H9 (cell line): ENCODE results near the gene FAM193B. TPM values are rescaled to one million over a fixed set of nuclear protein-coding genes. Genes with fewer than 3 reads are reported as not detected.

Experiments used
- DNase-seq: peaks from one replicate; pipeline ENCODE4 v3.0.0-alpha.2; 2017
- H2AFZ ChIP-seq: one replicate; pipeline ENCODE4 v1.6.1; 2013; ENCODE audit warnings: mild to moderate bottlenecking, low read length, control low read depth, moderate library complexity
- H2AK5ac ChIP-seq: 2 replicates; pipeline ENCODE4 v1.6.1; 2013; ENCODE audit warnings: low read length, control low read depth, mixed read lengths; ENCODE audit not compliant: insufficient read length
- H2BK120ac ChIP-seq: one replicate; pipeline ENCODE4 v1.6.1; 2013; ENCODE audit warnings: low read depth, mild to moderate bottlenecking, low read length, control low read depth, inconsistent platforms; ENCODE audit not compliant: poor library complexity, severe bottlenecking
- H2BK12ac ChIP-seq: 2 replicates; pipeline ENCODE4 v1.6.1; 2013; ENCODE audit warnings: low read length, control low read depth, mixed read lengths, low read depth; ENCODE audit not compliant: insufficient read length
- H2BK15ac ChIP-seq: 2 replicates; pipeline ENCODE4 v1.6.1; 2013; ENCODE audit warnings: low read depth, low read length, control low read depth
- H2BK20ac ChIP-seq: one replicate; pipeline ENCODE4 v1.6.1; 2013; ENCODE audit warnings: low read depth, mild to moderate bottlenecking, low read length, control low read depth, inconsistent platforms; ENCODE audit not compliant: poor library complexity, severe bottlenecking
- H2BK5ac ChIP-seq: 2 replicates; pipeline ENCODE4 v1.6.1; 2013; ENCODE audit warnings: low read length, control low read depth, mixed read lengths; ENCODE audit not compliant: insufficient read length
- H3K14ac ChIP-seq: 2 replicates; pipeline ENCODE4 v1.6.1; 2013; ENCODE audit warnings: low read length, control low read depth; ENCODE audit not compliant: insufficient read depth
- H3K18ac ChIP-seq: 2 replicates; pipeline ENCODE4 v1.6.1; 2013; ENCODE audit warnings: low read depth, mild to moderate bottlenecking, mixed read lengths, low read length, control low read depth; ENCODE audit not compliant: insufficient read length
- H3K23ac ChIP-seq: 2 replicates; pipeline ENCODE4 v1.6.1; 2013; ENCODE audit warnings: low read length, control low read depth, mixed read lengths, low read depth; ENCODE audit not compliant: insufficient read length
- H3K23me2 ChIP-seq: 2 replicates; pipeline ENCODE4 v1.6.1; 2013; ENCODE audit warnings: low read depth, mild to moderate bottlenecking, mixed read lengths, low read length, control low read depth; ENCODE audit not compliant: insufficient read length, poor library complexity, severe bottlenecking
- H3K27ac ChIP-seq: 2 replicates; pipeline ENCODE4 v1.5.1; 2013; ENCODE audit warnings: low read length, control low read depth, mixed read lengths, low read depth; ENCODE audit not compliant: insufficient read length
- H3K27me3 ChIP-seq: 2 replicates; pipeline ENCODE4 v1.6.1; 2013; ENCODE audit warnings: low read length, control low read depth, inconsistent platforms; ENCODE audit not compliant: insufficient read depth
- H3K4ac ChIP-seq: 2 replicates; pipeline ENCODE4 v1.6.1; 2013; ENCODE audit warnings: low read depth, mild to moderate bottlenecking, control low read depth, inconsistent platforms, low read length, moderate library complexity
- H3K4me1 ChIP-seq: 2 replicates; pipeline ENCODE4 v1.6.1; 2013; ENCODE audit warnings: low read length, control low read depth, inconsistent platforms; ENCODE audit not compliant: insufficient read depth
- H3K4me2 ChIP-seq: 2 replicates; pipeline ENCODE4 v1.6.1; 2013; ENCODE audit warnings: low read length, control low read depth, mixed read lengths; ENCODE audit not compliant: insufficient read length, insufficient read depth
- H3K56ac ChIP-seq: 2 replicates; pipeline ENCODE4 v1.6.1; 2013; ENCODE audit warnings: low read depth, mild to moderate bottlenecking, mixed read lengths, low read length, control low read depth; ENCODE audit not compliant: insufficient read length
- H3K79me1 ChIP-seq: 2 replicates; pipeline ENCODE4 v1.6.1; 2013; ENCODE audit warnings: low read depth, mild to moderate bottlenecking, moderate library complexity, low read length, control low read depth, inconsistent platforms; ENCODE audit not compliant: insufficient read depth, poor library complexity, severe bottlenecking
- H3K79me2 ChIP-seq: 2 replicates; pipeline ENCODE4 v1.6.1; 2013; ENCODE audit warnings: low read length, control low read depth, inconsistent platforms; ENCODE audit not compliant: insufficient read depth
- H3K9ac ChIP-seq: 2 replicates; pipeline ENCODE4 v1.6.1; 2013; ENCODE audit warnings: low read length, control low read depth, mixed read lengths; ENCODE audit not compliant: insufficient read length; ENCODE audit errors: extremely low read depth
- H3K9me3 ChIP-seq: one replicate; pipeline ENCODE4 v1.6.1; 2013; ENCODE audit warnings: low read depth, low read length, inconsistent platforms; ENCODE audit not compliant: control insufficient read depth
- H3T11ph ChIP-seq: one replicate; pipeline ENCODE4 v1.6.1; 2013; ENCODE audit warnings: mild to moderate bottlenecking, low read length, control low read depth, inconsistent platforms
- H4K20me1 ChIP-seq: one replicate; pipeline ENCODE4 v1.6.1; 2013; ENCODE audit not compliant: control insufficient read depth, insufficient read length, insufficient read depth
- H4K5ac ChIP-seq: 2 replicates; pipeline ENCODE4 v1.6.1; 2013; ENCODE audit warnings: low read depth, mild to moderate bottlenecking, mixed read lengths, low read length, control low read depth; ENCODE audit not compliant: insufficient read length
- H4K8ac ChIP-seq: replicated peaks from 2 replicates; pipeline ENCODE4 v1.6.1; 2013; ENCODE audit warnings: low read length, control low read depth, mixed read lengths, low read depth; ENCODE audit not compliant: insufficient read length
- H4K91ac ChIP-seq: 2 replicates; pipeline ENCODE4 v1.6.1; 2013; ENCODE audit warnings: low read depth, mild to moderate bottlenecking, moderate library complexity, mixed read lengths, low read length, control low read depth; ENCODE audit not compliant: insufficient read length
- H3K27ac Mint-ChIP-seq, 3 experiments: 2 replicates in 2 of 3; 3 replicates in 1 of 3; pipeline ENCODE4 v1.8.0; 2020 to 2021; ENCODE audit warnings: mixed read lengths in 3 of 3, mild to moderate bottlenecking in 1 of 3, moderate library complexity in 1 of 3
- H3K27me3 Mint-ChIP-seq: 2 replicates; pipeline ENCODE4 v1.8.0; 2021; ENCODE audit warnings: low read depth, mild to moderate bottlenecking, moderate library complexity, mixed read lengths
- H3K36me3 Mint-ChIP-seq, 3 experiments: 2 replicates in 2 of 3; 3 replicates in 1 of 3; pipeline ENCODE4 v1.8.0; 2020 to 2021; ENCODE audit warnings: low read depth in 3 of 3, mixed read lengths in 3 of 3; ENCODE audit not compliant: insufficient read depth in 1 of 3
- H3K4me1 Mint-ChIP-seq, 2 experiments: 2 replicates each; pipeline ENCODE4 v1.8.0; 2020; ENCODE audit warnings: mixed read lengths in 2 of 2
- H3K4me3 Mint-ChIP-seq, 2 experiments: 2 replicates in 1 of 2; 3 replicates in 1 of 2; pipeline ENCODE4 v1.8.0; 2020 to 2021; ENCODE audit warnings: mild to moderate bottlenecking in 2 of 2, mixed read lengths in 2 of 2, moderate library complexity in 1 of 2
- H3K9me3 Mint-ChIP-seq, 2 experiments: 2 replicates in 1 of 2; 3 replicates in 1 of 2; pipeline ENCODE4 v1.8.0; 2020; ENCODE audit warnings: mild to moderate bottlenecking in 2 of 2, mixed read lengths in 2 of 2, moderate library complexity in 1 of 2
- WGBS: extraction: QIAGEN DNeasy Blood & Tissue Kit; methylation state at CpG from one replicate; pipeline ENCODE4 v1.1.7; 2013; ENCODE audit warnings: missing lambda C conversion rate, low lambda C conversion rate, mixed read lengths; ENCODE audit not compliant: insufficient read length; ENCODE audit errors: extremely low coverage; 5-methylcytosine and 5-hydroxymethylcytosine counted together
- total RNA-seq: library from RNA; stranded (reverse); gene quantifications from 2 replicates; pipeline ENCODE4 v1.2.1, GENCODE V29; 2021
- TF ChIP-seq, protein P1 (sequence below): fragments of 200-600 bp; sonication (generic); conservative IDR thresholded peaks from 3 replicates; pipeline ENCODE4 v1.8.0; 2021; ENCODE audit warnings: antibody characterized with exemption, mild to moderate bottlenecking

The FAM193B gene
- total RNA-seq, 1 experiment from 2014 or later: 71.5 TPM

DNA sequence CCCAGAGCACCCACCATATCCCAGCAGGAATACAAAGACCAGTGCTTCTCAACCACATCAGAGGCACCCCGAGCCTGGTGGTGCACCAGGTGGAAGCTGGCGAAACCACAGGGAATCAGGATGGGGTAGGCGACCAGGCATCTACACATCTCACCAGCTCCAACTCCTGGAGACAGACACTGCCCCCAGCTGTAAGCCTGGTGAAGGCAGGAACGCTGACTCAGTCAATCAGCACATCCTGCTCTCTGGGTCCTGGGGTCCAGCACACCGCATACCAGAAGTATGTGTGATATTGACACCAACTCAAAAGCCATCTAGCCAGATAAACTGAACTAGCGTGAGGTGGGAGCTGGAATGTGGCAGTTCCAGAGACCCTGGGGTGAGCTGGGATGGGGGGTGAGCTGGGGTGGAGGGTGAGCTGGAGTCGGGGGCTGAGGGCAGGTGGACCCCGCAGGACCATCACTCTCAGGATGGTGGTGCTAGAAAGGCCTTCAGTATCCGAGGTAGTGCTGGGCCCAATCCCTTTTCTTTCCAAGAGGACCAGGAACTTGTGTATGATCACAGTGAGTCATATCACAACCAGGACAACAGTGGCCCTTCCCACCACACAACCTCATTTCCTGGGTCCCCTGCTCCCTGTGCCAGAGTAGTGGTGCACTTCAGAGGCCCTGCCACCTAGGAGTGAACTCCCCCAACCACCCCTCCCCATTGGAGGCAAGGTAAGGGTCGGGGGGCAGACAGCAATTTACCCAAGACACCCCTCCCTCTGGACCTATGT lies 83.4 kb downstream of the FAM193B start:
- Histone ChIP-seq H3K79me1 (peaks cover 10% of the 10 kb centered on the region), H3K9ac (no peak overlapping the region), H4K8ac (no peak overlapping the region), H3K18ac (no peak overlapping the region), H3K23ac (no peak overlapping the region), H4K91ac (no peak overlapping the region), H4K5ac (no peak overlapping the region), H3K56ac (no peak overlapping the region), H2BK15ac (no peak overlapping the region), H2AFZ (no peak overlapping the region), H2BK5ac (no peak overlapping the region), H2BK12ac (no peak overlapping the region), H3K4me1 (peaks cover 24% of the 10 kb centered on the region; the same call in 1 of the 2 replicates), H2AK5ac (no peak overlapping the region), H2BK20ac (no peak overlapping the region), H3K23me2 (peaks cover 4% of the 10 kb centered on the region), H4K20me1 (no peaks in the 10 kb centered on the region), H3K79me2 (peaks cover 26% of the 10 kb centered on the region; the same call in 1 of the 2 replicates), H3T11ph (no peak overlapping the region), H2BK120ac (no peak overlapping the region), H3K4ac (no peak overlapping the region), H3K14ac (no peak overlapping the region), H3K4me2 (no peak overlapping the region), H3K9me3 (no peaks in the 10 kb centered on the region), H3K27me3 (no peaks in the 10 kb centered on the region), H3K27ac (no peak overlapping the region)
- DNase-seq: no peak
- H3K4me3 Mint-ChIP-seq: peak overlapping the region; percentile 83 to 89
- peaks cover 0 to 2% of the 10 kb centered on the region in 2 experiments; a peak in 1 of 5 replicates for H3K9me3 Mint-ChIP-seq
- H3K36me3 Mint-ChIP-seq: peaks cover 43 to 61% (median 59%) of the 10 kb centered on the region in 3 experiments
- H3K4me1 Mint-ChIP-seq: peaks cover 36 to 60% of the 10 kb centered on the region in 2 experiments
- TF ChIP-seq, protein P1, sequence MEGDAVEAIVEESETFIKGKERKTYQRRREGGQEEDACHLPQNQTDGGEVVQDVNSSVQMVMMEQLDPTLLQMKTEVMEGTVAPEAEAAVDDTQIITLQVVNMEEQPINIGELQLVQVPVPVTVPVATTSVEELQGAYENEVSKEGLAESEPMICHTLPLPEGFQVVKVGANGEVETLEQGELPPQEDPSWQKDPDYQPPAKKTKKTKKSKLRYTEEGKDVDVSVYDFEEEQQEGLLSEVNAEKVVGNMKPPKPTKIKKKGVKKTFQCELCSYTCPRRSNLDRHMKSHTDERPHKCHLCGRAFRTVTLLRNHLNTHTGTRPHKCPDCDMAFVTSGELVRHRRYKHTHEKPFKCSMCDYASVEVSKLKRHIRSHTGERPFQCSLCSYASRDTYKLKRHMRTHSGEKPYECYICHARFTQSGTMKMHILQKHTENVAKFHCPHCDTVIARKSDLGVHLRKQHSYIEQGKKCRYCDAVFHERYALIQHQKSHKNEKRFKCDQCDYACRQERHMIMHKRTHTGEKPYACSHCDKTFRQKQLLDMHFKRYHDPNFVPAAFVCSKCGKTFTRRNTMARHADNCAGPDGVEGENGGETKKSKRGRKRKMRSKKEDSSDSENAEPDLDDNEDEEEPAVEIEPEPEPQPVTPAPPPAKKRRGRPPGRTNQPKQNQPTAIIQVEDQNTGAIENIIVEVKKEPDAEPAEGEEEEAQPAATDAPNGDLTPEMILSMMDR: no peak
- H3K27ac Mint-ChIP-seq: peak overlapping the region; percentile 95 to 96 (median 95)
- WGBS: no CpG with 5 or more reads among the region's 10 CpGs
- no peaks in the 10 kb centered on the region; the same call in 1 of the 2 replicates for H3K27me3 Mint-ChIP-seq

Other genes starting within 250 kb of the FAM193B start
- gene MXD3, start 242.7 kb downstream of the FAM193B start, total RNA-seq: 9.8 and 10.9 TPM in 2 replicates
- 105 and 106 TPM in 2 replicates for gene LMAN2, start 202.9 kb downstream of the FAM193B start, total RNA-seq
- gene RGS14, start 196.6 kb downstream of the FAM193B start, total RNA-seq: 12.3 and 16.4 TPM in 2 replicates
- gene SLC34A1, start 170.1 kb downstream of the FAM193B start, total RNA-seq: not detected in 2 replicates
- not detected in 2 replicates for gene PFN3, start 153.9 kb downstream of the FAM193B start, total RNA-seq
- 2.3 and 3.5 TPM in 2 replicates for gene F12, start 145.0 kb downstream of the FAM193B start, total RNA-seq
- gene GRK6, start 127.9 kb downstream of the FAM193B start, total RNA-seq: 73.7 and 75.2 TPM in 2 replicates
- gene PRR7, start 107.7 kb downstream of the FAM193B start, total RNA-seq: 9.6 and 10.2 TPM in 2 replicates
- 339 and 340 TPM in 2 replicates for gene DBN1, start 80.9 kb downstream of the FAM193B start, total RNA-seq
- 134 and 137 TPM in 2 replicates for gene PDLIM7, start 57.0 kb downstream of the FAM193B start, total RNA-seq
- 15.9 and 16.4 TPM in 2 replicates for gene DOK3, start 44.7 kb downstream of the FAM193B start, total RNA-seq
- gene DDX41, start 37.6 kb downstream of the FAM193B start, total RNA-seq: 125 and 133 TPM in 2 replicates
- gene TMED9, start 37.6 kb upstream of the FAM193B start, total RNA-seq: 155 and 156 TPM in 2 replicates
- gene B4GALT7, start 45.6 kb upstream of the FAM193B start, total RNA-seq: 26.3 TPM in 2 replicates
- gene FAM153A, start 228.3 kb upstream of the FAM193B start, total RNA-seq: 0.70 and 1.2 TPM in 2 replicates